Lower leg skin (tissue), 3 donors: ENCODE measurements around the gene UNKL.

Experiments used
- POLR2A ChIP-seq, 2 donors: fragments of 450-650 bp; IDR thresholded peaks; one replicate each; pipeline ENCODE4 v1.6.1; 2016 to 2017; ENCODE audit warnings: antibody characterized with exemption in 2 of 2, mild to moderate bottlenecking in 1 of 2, moderate library complexity in 1 of 2
- TF ChIP-seq, protein P1 (sequence below), 3 donors: fragments of 450-650 bp; IDR thresholded peaks; one replicate each; pipeline ENCODE4 v1.5.1; 2016; ENCODE audit warnings: antibody characterized with exemption in 3 of 3, mild to moderate bottlenecking in 3 of 3, moderate library complexity in 2 of 3

DNA sequence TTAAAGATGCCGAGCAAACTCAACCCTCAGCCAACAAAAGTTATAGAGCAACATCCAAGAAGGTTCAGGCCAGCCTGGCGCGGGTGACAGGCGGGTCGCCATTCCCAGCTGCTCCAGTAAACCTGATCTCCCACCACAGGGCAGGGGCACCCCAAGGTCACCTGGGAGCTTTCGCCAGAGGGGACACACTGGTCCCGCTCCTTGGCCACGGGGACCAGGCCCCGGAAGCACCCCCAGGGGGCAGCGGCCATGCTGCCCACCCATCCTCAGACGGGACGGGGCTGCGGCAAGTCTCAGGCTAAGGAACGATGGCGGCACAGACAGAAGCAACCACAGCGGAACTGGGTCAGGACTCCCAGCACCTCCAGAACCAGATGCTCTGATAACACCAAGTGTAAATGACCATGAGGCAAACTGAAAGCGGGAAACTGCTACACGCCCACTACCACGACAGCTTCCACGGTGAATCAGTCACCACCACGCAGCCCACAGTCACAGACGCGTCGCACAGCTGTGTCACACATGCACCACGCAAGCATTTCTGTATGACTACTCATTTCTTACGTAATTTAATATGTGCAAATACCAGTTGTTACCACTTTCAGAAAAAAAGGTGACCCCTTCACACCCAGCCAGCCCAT is 44.0 kb upstream of the UNKL start:
- TF ChIP-seq POLR2A (IDR thresholded peaks at IDR 0.05) = no peak
- TF ChIP-seq, protein P1, sequence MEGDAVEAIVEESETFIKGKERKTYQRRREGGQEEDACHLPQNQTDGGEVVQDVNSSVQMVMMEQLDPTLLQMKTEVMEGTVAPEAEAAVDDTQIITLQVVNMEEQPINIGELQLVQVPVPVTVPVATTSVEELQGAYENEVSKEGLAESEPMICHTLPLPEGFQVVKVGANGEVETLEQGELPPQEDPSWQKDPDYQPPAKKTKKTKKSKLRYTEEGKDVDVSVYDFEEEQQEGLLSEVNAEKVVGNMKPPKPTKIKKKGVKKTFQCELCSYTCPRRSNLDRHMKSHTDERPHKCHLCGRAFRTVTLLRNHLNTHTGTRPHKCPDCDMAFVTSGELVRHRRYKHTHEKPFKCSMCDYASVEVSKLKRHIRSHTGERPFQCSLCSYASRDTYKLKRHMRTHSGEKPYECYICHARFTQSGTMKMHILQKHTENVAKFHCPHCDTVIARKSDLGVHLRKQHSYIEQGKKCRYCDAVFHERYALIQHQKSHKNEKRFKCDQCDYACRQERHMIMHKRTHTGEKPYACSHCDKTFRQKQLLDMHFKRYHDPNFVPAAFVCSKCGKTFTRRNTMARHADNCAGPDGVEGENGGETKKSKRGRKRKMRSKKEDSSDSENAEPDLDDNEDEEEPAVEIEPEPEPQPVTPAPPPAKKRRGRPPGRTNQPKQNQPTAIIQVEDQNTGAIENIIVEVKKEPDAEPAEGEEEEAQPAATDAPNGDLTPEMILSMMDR (IDR thresholded peaks at IDR 0.05) = no peak
